Measurements from ENCODE around the gene DNAJB9. TPM values are rescaled to one million over a fixed set of nuclear protein-coding genes. Genes with fewer than 3 reads are reported as not detected.
"Not testable (repeated sequence)": the region's sequence is repeated elsewhere in the genome, so short reads cannot be mapped to it uniquely, and the experiment has no call there.

The DNAJB9 gene
- polyA plus RNA-seq (ENCODE audit: insufficient read length in 4 of 4), result 10 to 100 TPM; 45.8 to 52.6 (median 49.9) TPM

DNA sequence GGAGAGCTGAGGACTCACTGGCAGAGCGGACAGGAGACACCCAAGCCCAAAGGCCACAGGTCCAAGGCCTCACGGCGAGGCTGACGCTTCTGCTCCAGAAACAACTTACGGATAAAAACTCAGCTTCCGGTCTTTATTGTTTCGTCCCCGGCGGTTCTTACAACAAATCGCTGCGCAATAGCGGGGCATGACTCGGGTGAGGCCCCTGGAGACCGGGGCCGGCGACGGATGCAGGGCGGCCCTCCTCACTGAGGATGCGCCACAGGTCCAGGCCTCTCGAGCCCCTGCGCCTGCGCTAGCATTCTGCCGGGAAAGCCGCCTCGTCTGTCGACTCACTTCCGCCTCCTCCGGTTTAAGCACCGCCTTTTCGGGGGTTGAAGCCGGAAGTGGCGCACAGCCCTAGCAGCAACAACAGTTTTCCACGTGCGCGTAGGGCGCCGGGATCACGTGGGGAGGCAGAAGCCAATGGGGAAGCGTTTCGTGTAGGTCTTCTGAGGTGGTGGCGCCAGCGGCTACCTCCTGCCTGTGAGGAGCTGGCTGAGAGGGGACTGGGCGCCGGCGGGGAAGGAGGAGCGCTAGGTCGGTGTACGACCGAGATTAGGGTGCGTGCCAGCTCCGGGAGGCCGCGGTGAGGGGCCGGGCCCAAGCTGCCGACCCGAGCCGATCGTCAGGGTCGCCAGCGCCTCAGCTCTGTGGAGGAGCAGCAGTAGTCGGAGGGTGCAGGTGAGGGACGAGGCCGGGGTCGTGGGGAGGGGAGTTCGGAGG is at the start of gene DNAJB9, which contains the start of gene THAP5:
Gene DNAJB9 (plus strand): TSS at position 494 of the 765 bp plus-strand sequence. CDS start 1,853 bp downstream, outside the sequence.
Gene THAP5 (minus strand): TSS at position 326 of the 765 bp plus-strand sequence. CDS start 137 bp downstream, at position 189.
- DNase-seq (ENCODE audit: low read depth in 4 of 4, low spot score in 3 of 4), result peak; percentile 97 to 99 (median 98)

DNA sequence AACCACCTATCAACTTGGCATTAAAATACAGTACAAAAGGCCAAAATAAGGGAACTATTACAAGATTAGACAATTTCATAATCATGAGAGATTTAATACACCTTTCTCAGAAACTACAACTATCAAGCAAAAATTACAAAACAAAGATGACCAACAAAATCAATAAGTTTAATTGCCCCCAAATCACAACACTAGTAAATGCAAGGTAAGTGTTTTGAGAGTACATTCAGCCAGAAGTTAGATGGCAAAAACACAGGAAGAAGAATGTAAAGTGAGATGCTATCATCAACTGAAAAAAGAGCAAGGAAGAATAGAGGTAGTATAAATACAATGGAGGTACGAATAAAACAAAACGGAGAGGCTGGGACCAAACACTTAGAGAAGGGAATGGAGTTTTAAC is 46.9 kb upstream of the DNAJB9 start:
- DNase-seq (ENCODE audit: low read depth in 4 of 4, low spot score in 3 of 4), result no peak

DNA sequence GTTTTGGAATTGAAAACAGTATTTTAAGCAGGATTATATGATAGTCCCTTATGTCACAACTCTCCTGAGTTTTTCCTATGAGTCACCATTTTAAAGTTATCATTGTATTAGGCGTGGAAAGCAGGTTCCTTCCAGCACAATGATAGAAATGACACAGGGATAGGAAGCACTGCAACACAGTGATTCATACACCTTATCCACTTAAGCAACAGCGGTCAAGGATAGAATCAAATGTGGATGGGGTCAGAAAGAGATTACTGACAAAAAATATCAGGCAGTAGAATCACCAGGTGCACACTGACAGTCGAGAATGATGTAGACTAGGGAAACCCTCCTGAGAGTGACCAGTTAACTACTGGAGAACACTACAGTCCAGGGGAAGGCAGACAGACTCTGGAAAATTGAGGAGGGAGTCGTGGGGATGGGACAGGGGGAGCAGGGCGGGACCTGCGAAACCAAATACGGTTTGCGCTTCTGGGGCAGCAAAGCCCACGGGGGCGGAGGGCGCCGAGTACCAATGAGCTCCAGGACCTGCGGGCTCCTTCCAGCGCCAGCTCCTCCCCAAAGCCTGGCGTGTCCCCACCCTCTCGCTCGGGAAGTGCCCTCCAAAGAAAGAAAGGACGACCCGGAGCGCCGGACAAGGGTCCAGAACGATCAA is 44.2 kb upstream of the DNAJB9 start:
- DNase-seq (ENCODE audit: low read depth in 4 of 4, low spot score in 3 of 4), result no peak

DNA sequence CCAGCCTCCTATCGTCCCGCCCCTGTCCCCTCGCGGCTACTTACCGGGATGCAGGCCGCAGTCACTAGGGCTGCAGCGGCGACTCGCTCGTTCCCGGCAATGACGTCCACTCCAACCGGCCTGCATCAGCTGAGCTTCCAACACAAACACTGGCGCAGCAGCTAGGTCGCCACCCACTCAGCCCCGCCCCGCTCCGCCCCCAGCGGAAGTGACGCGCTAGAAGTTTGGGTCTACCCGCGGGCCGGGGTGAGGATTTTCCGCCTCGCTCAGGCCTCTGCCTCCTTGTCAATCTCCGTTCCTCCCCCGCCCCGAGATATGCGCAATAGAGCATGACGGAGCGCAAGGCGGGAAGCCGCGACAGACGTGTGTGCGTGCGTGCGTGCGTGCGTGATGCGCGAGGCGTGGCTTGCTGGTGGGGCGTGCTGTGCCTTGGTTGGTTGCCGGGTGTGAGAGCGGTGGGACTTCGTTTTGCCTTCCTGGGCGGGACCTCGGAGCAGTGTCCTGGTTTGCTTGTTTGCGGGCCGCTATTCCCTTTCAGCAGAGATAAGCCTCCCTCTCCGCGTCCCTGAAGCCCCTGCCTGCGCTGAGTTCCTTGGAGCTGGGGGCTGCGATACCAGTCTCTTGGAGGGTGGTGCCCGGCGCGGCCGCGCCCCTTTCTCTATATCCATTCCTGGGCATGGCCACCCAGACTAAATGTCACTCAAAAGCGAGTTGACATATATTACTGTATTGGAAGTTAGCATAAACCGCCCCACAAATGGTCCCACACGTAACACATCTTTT is 43.5 kb upstream of the DNAJB9 start, which contains the start of gene PNPLA8:
Gene PNPLA8 (minus strand): TSS at position 151 of the 783 bp plus-strand sequence. CDS start 10,644 bp downstream, outside the sequence.
- DNase-seq (ENCODE audit: low read depth in 4 of 4, low spot score in 3 of 4), result peak; percentile 98 to 100 (median 99)

- DNase-seq (ENCODE audit: low read depth in 4 of 4, low spot score in 3 of 4), result no peak
Measured at GRCh38 chr7:108526768-108527017, 43.0 kb upstream of the DNAJB9 start.

DNA sequence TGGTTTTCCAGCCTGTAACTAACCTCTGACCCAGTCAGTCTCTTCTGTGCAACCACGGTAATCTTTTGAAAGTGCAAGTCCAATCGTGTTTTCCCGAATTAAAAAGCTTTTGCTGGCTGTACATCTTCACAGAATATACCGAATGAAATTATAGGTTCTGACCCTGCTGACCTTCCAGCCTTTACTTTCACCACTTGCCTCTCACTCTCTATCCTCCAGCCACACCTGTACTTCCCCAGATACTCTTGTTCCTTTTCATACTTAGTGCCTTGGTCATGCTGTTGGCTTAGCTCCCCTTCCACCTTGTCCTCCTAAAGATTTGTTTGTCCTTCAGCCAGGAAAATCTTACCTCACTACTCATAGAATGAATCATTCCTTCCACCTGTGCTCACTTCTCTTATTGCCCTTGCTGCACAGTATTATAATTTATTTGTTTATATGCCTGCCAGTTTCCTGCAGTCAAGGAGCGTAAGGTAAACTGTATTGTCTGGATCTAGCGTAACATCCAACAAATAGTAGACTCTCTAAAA is 41.4 kb upstream of the DNAJB9 start:
- DNase-seq (ENCODE audit: low read depth in 4 of 4, low spot score in 3 of 4), result no peak

- DNase-seq (ENCODE audit: low read depth in 4 of 4, low spot score in 3 of 4), result no peak
Measured at GRCh38 chr7:108529341-108529740, 40.3 kb upstream of the DNAJB9 start.

- no peak for DNase-seq (ENCODE audit: low read depth in 4 of 4, low spot score in 3 of 4)
Measured at GRCh38 chr7:108533712-108534111, 36.0 kb upstream of the DNAJB9 start.

DNA sequence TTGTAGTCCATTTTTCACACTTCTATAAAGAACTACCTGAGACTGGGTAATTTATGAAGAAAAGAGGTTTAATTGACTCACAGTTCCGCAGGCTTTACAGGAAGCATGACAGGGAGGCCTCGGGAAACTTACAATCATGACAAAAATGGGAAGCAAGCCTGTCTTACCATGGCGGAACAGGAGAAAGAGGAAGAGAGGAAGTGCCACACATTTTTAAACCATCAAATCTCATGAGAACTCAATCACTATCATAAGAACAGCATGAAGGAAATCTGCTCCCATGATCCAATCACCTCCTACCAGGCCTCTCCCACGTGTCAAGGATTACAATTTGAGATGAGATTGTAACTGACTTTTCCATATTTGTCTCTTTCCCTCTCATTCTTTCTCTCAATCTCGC is 34.4 kb upstream of the DNAJB9 start:
- no peak for DNase-seq (ENCODE audit: low read depth in 4 of 4, low spot score in 3 of 4)

GRCh38 chr7:108535744-108536143 is 33.9 kb upstream of the DNAJB9 start:
- DNase-seq (ENCODE audit: low read depth in 4 of 4, low spot score in 3 of 4), result no peak

DNA sequence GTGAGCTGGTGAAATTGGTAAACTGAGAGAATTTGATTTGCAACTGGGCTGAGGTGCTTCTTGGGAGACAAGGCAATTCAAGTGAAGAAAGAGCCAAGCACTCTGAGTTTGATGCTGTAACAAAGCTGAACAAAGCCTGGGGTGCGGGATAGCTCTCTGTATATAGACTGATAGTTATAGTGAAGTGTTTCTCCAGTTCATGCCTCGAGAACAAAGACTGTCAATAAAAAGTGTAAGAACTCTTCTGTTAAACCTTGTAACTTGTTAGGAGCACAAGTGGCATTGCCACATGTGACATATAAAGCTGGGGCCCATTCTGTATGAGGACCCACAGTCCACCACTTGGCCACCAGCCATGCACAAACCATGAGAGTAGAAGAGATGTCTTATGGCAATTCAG is 32.4 kb upstream of the DNAJB9 start:
- DNase-seq (ENCODE audit: low read depth in 4 of 4, low spot score in 3 of 4), result no peak

- not testable (repeated sequence) for DNase-seq (ENCODE audit: low read depth in 4 of 4, low spot score in 3 of 4)
Measured at GRCh38 chr7:108538236-108538635, 31.4 kb upstream of the DNAJB9 start.

DNA sequence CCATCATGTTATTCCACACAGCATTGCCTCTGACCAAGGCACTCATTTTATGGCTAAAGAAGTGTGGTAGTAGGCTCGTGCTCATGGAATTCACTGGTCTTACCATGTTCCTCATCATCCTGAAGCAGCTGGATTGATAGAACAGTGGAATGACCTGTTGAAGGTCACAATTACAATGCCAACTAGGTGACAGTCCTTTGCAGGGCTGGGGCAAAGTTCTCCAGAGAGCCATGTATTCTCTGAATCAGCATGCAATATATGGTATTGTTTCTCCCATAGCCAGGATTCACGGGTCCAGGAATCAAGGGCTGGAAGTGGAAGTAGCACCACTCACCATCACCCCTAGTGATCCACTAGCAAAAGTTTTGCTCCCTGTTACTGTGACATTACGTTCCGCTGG is 31.0 kb upstream of the DNAJB9 start:
- DNase-seq (ENCODE audit: low read depth in 4 of 4, low spot score in 3 of 4), result not testable (repeated sequence)

GRCh38 chr7:108541478-108541877 is 28.2 kb upstream of the DNAJB9 start:
- DNase-seq (ENCODE audit: low read depth in 4 of 4, low spot score in 3 of 4), result no peak

GRCh38 chr7:108548141-108548896 is 21.4 kb upstream of the DNAJB9 start:
- DNase-seq (ENCODE audit: low read depth in 4 of 4, low spot score in 3 of 4), result not testable (repeated sequence)

DNA sequence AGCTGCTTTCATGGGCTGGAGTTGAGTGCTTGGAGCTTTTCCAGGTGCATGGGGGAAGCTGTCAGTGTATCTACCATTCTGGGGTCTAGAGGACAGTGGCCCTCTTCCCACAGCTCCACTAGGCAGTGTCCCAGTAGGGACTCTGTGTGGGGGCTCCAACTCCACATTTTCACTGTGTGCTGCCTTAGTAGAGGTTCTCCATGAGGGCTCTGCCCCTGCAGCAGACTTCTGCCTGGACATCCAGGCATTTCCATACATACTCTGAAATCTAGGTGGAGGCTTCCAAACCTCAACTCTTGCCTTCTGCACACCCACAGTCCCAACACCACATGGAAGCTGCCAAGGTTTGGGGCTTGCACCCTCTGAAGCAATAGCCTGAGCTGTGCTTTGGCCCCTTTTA is 13.0 kb upstream of the DNAJB9 start:
- not testable (repeated sequence) for DNase-seq (ENCODE audit: low read depth in 4 of 4, low spot score in 3 of 4)

DNA sequence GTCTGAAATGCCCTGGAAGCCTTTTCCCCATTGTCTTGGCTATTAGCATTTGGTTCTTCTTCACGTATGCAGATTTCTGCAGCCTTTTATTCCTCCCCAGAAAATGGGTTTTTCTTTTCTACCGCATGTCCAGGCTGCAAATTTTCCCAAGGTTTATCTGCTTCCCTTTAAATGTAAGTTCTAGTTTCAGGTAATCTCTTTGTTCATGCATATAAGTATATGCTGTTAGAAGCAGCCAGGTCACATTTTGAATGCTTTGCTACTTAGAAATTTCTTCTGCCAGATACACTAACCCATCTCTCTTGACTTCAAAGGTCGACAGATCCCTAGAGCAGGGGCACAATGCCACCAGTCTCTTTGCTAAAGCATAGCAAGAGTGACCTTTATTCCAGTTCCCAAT is 12.5 kb upstream of the DNAJB9 start:
- DNase-seq (ENCODE audit: low read depth in 4 of 4, low spot score in 3 of 4), result no peak

- no peak for DNase-seq (ENCODE audit: low read depth in 4 of 4, low spot score in 3 of 4)
Measured at GRCh38 chr7:108557617-108558016, 12.1 kb upstream of the DNAJB9 start.

GRCh38 chr7:108559253-108559652 is 10.4 kb upstream of the DNAJB9 start:
- no peak for DNase-seq (ENCODE audit: low read depth in 4 of 4, low spot score in 3 of 4)

GRCh38 chr7:108561047-108561619 is 8.5 kb upstream of the DNAJB9 start:
- DNase-seq (ENCODE audit: low read depth in 4 of 4, low spot score in 3 of 4), result no peak
